ENCODE results near the gene SLC27A4. TPM values are rescaled to one million over a fixed set of nuclear protein-coding genes. Genes with fewer than 3 reads are reported as not detected.

SLC27A4 gene
- total RNA-seq, 1 donor from 2014 or later = 42.2 TPM

DNA sequence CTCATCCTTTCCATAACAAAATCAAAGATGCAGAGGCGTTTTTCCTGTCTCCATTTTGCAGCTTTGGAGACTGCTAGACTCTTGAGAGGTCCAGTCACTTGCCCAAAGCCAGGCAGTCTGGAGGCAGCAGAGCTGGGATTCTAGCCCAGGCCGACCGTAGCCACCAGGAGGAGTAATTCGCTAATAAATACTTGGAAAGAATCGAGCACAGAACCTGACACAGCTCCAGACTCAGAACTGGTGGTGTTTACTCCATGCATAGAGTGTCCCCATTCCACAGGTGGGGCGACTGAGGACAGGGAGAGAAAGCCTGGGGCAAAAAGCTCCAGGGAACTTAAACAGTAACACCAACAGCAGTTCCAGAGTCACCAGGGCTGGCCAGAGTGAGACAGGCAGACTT lies 69.7 kb downstream of the SLC27A4 start:
- TF ChIP-seq, protein P1, sequence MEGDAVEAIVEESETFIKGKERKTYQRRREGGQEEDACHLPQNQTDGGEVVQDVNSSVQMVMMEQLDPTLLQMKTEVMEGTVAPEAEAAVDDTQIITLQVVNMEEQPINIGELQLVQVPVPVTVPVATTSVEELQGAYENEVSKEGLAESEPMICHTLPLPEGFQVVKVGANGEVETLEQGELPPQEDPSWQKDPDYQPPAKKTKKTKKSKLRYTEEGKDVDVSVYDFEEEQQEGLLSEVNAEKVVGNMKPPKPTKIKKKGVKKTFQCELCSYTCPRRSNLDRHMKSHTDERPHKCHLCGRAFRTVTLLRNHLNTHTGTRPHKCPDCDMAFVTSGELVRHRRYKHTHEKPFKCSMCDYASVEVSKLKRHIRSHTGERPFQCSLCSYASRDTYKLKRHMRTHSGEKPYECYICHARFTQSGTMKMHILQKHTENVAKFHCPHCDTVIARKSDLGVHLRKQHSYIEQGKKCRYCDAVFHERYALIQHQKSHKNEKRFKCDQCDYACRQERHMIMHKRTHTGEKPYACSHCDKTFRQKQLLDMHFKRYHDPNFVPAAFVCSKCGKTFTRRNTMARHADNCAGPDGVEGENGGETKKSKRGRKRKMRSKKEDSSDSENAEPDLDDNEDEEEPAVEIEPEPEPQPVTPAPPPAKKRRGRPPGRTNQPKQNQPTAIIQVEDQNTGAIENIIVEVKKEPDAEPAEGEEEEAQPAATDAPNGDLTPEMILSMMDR (conservative IDR thresholded peaks at IDR 0.05) = peak; percentile 61
- Mint-ChIP-seq H3K4me1 (ENCODE audit: unreplicated experiment) (peaks cover 25% of the 10 kb centered on the region), H3K4me3 (no peak overlapping the region), H3K9me3 (no peaks in the 10 kb centered on the region), H3K36me3 (no peaks in the 10 kb centered on the region), H3K27ac (no peak overlapping the region), H3K27me3 (peaks cover 24% of the 10 kb centered on the region)
- no peak for DNase-seq (ENCODE audit: extremely low spot score, unreplicated experiment)

Small RNA genes lying within 50 kb of the gene (microRNA-seq; reads per million reads assigned to microRNA genes)
- not detected for gene MIR219B

Other genes starting within 250 kb of the SLC27A4 start
- gene PTGES2, start 212.8 kb upstream of the SLC27A4 start, total RNA-seq (ENCODE audit: low replicate concordance) = 67.2 and 85.0 TPM in 2 replicates
- gene LCN2, start 191.1 kb upstream of the SLC27A4 start, total RNA-seq (ENCODE audit: low replicate concordance) = 10.7 and 12.4 TPM in 2 replicates
- 108 and 150 TPM in 2 replicates for gene BBLN, start 180.3 kb upstream of the SLC27A4 start, total RNA-seq (ENCODE audit: low replicate concordance)
- 141 and 186 TPM in 2 replicates for gene CIZ1, start 149.0 kb upstream of the SLC27A4 start, total RNA-seq (ENCODE audit: low replicate concordance)
- 16.3 and 112 TPM in 2 replicates for gene DNM1, start 137.1 kb upstream of the SLC27A4 start, total RNA-seq (ENCODE audit: low replicate concordance)
- 91.5 and 124 TPM in 2 replicates for gene GOLGA2, start 64.5 kb upstream of the SLC27A4 start, total RNA-seq (ENCODE audit: low replicate concordance)
- gene SWI5, start 64.3 kb upstream of the SLC27A4 start, total RNA-seq (ENCODE audit: low replicate concordance) = 23.0 and 25.1 TPM in 2 replicates
- gene TRUB2, start 18.1 kb upstream of the SLC27A4 start, total RNA-seq (ENCODE audit: low replicate concordance) = 32.9 and 40.4 TPM in 2 replicates
- gene COQ4, start 17.7 kb upstream of the SLC27A4 start, total RNA-seq (ENCODE audit: low replicate concordance) = 58.5 and 60.5 TPM in 2 replicates
- 56.1 and 60.3 TPM in 2 replicates for gene URM1, start 30.8 kb downstream of the SLC27A4 start, total RNA-seq (ENCODE audit: low replicate concordance)
- gene CERCAM, start 80.3 kb downstream of the SLC27A4 start, total RNA-seq (ENCODE audit: low replicate concordance) = 47.3 and 60.8 TPM in 2 replicates
- gene ODF2, start 115.5 kb downstream of the SLC27A4 start, total RNA-seq (ENCODE audit: low replicate concordance) = 38.2 and 59.1 TPM in 2 replicates
- 17.6 and 21.8 TPM in 2 replicates for gene GLE1, start 164.2 kb downstream of the SLC27A4 start, total RNA-seq (ENCODE audit: low replicate concordance)
- gene SPTAN1, start 212.1 kb downstream of the SLC27A4 start, total RNA-seq (ENCODE audit: low replicate concordance) = 267 and 270 TPM in 2 replicates